Keratinocyte (primary cell): ENCODE results near the gene HDAC7.

Experiments
- EZH2 ChIP-seq: IDR thresholded peaks from one replicate; pipeline ENCODE4 v1.6.1; 2012; ENCODE audit warnings: inconsistent platforms, mild to moderate bottlenecking, low read length, moderate library complexity
- TF ChIP-seq, protein P1 (sequence below), 3 experiments: IDR thresholded peaks in 1 of 3; conservative IDR thresholded peaks in 1 of 3; optimal IDR thresholded peaks in 1 of 3; 2 replicates in 2 of 3; 3 replicates in 1 of 3; pipeline versions ENCODE3 to v1.5.1; 2011; ENCODE audit warnings: low read length in 3 of 3, mild to moderate bottlenecking in 3 of 3, moderate library complexity in 2 of 3, control low read depth in 1 of 3, inconsistent platforms in 1 of 3; ENCODE audit not compliant: insufficient read depth in 2 of 3; ENCODE audit errors: extremely low read depth in 1 of 3

DNA sequence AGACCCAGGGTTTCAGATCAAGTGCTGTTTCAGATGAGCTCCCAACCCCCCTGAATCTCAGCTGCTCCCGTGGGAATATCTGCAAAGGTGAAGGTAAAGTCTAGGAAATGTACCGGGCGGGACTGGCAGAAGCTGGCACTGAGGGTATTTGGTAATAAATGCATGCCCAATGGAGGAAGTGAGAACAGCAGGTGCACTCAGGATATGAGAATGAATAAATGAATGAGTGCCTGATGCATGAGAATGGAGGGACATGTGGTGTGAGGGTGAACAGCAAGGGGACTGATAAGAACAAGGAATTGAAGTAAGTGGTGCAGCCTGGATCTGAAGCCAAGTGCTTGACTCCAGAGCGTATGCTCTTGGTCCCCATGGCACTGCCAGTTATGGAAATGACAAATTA lies 72.6 kb downstream of the HDAC7 start:
- TF ChIP-seq, protein P1, sequence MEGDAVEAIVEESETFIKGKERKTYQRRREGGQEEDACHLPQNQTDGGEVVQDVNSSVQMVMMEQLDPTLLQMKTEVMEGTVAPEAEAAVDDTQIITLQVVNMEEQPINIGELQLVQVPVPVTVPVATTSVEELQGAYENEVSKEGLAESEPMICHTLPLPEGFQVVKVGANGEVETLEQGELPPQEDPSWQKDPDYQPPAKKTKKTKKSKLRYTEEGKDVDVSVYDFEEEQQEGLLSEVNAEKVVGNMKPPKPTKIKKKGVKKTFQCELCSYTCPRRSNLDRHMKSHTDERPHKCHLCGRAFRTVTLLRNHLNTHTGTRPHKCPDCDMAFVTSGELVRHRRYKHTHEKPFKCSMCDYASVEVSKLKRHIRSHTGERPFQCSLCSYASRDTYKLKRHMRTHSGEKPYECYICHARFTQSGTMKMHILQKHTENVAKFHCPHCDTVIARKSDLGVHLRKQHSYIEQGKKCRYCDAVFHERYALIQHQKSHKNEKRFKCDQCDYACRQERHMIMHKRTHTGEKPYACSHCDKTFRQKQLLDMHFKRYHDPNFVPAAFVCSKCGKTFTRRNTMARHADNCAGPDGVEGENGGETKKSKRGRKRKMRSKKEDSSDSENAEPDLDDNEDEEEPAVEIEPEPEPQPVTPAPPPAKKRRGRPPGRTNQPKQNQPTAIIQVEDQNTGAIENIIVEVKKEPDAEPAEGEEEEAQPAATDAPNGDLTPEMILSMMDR (optimal IDR thresholded peaks at IDR 0.05 in 1 of 3, IDR thresholded peaks at IDR 0.05 in 1 of 3, conservative IDR thresholded peaks at IDR 0.05 in 1 of 3; ENCODE audit: extremely low read depth in 1 of 3, insufficient read depth in 2 of 3, low read length in 3 of 3): no peak
- TF ChIP-seq EZH2: no peak
